Uterus (tissue), 2 donors: ENCODE measurements around the gene FARS2.

Experiments
- POLR2A ChIP-seq, 2 donors: fragments of 450-650 bp; IDR thresholded peaks; one replicate each; pipeline ENCODE4 v1.6.1; 2016; ENCODE audit warnings: antibody characterized with exemption in 2 of 2, mild to moderate bottlenecking in 1 of 2, moderate library complexity in 1 of 2
- TF ChIP-seq, protein P1 (sequence below), 4 experiments: fragments of 200-600 bp in 2 of 4; fragments of 450-650 bp in 2 of 4; sonication (generic) in 2 of 4; IDR thresholded peaks; one replicate each; pipeline ENCODE4 v1.5.1; 2016 to 2019; ENCODE audit warnings: antibody characterized with exemption in 4 of 4, mild to moderate bottlenecking in 2 of 4, moderate library complexity in 1 of 4

DNA sequence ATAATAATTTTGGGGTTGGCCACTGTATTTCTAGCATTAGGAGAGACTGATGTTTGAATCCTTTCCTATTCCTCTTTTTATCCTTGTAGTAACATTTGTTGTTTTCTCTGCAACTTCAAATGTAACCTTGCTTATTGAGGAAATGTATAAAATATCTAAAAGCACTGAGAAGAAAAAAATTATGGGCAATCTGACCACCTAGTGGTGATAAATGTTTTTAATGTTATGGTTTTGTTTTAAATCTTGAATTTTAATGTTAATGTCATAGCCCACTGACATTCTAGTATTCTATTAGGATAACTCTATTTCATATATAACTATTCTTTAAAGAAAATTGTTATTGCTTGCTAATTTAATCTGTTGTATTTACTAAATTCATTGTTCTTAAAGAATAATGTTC, 134.4 kb downstream of the FARS2 start:
- TF ChIP-seq, protein P1, sequence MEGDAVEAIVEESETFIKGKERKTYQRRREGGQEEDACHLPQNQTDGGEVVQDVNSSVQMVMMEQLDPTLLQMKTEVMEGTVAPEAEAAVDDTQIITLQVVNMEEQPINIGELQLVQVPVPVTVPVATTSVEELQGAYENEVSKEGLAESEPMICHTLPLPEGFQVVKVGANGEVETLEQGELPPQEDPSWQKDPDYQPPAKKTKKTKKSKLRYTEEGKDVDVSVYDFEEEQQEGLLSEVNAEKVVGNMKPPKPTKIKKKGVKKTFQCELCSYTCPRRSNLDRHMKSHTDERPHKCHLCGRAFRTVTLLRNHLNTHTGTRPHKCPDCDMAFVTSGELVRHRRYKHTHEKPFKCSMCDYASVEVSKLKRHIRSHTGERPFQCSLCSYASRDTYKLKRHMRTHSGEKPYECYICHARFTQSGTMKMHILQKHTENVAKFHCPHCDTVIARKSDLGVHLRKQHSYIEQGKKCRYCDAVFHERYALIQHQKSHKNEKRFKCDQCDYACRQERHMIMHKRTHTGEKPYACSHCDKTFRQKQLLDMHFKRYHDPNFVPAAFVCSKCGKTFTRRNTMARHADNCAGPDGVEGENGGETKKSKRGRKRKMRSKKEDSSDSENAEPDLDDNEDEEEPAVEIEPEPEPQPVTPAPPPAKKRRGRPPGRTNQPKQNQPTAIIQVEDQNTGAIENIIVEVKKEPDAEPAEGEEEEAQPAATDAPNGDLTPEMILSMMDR (IDR thresholded peaks at IDR 0.05) = no peak
- TF ChIP-seq POLR2A (IDR thresholded peaks at IDR 0.05) = no peak
